ENCODE data around the gene RGS17. TPM values are rescaled to one million over a fixed set of nuclear protein-coding genes. Genes with fewer than 3 reads are reported as not detected.
A peak's percentile ranks its signal among the peaks of the same experiment; 100 is the strongest.

RGS17 gene
- total RNA-seq, 1 donor: 38.1 TPM

DNA sequence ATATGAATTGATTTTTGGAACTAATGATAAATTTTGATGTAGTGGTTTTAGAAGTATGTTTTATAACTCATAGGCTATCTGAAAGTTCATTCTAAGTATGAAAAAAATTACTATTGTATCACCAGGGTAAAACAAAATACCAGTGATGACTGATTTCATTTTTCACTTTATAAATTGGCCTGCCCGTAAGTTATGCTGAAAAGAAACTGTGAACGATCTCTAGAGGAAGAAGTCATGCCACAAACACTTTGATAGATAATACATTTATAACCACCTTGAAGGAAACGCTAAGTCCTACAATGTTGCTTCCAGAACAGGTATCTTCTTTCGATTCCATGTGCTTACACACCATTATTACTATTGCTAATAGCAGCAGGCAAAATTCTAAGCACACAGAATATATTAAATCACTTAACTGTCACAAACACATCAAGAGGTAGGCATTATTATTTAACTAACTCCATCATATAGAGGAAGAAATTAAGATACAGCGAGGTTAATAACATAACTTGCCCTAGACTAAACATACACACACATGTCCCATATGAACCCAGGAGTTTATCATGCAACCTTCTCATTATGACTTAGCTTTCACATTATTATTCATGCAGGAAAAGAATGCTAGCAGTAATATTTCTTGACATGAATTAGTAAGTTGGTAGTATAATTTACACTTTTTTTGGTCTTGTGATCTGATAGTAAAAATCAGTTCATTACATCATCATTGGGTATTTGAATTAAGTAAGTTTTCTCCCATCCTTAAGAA, 44.7 kb downstream of the RGS17 start:
- no peak overlapping the region for H3K4me3 ChIP-seq (ENCODE audit: low read depth, low read length)
- DNase-seq (ENCODE audit: low read depth): peak; percentile 68
- TF ChIP-seq, protein P1, sequence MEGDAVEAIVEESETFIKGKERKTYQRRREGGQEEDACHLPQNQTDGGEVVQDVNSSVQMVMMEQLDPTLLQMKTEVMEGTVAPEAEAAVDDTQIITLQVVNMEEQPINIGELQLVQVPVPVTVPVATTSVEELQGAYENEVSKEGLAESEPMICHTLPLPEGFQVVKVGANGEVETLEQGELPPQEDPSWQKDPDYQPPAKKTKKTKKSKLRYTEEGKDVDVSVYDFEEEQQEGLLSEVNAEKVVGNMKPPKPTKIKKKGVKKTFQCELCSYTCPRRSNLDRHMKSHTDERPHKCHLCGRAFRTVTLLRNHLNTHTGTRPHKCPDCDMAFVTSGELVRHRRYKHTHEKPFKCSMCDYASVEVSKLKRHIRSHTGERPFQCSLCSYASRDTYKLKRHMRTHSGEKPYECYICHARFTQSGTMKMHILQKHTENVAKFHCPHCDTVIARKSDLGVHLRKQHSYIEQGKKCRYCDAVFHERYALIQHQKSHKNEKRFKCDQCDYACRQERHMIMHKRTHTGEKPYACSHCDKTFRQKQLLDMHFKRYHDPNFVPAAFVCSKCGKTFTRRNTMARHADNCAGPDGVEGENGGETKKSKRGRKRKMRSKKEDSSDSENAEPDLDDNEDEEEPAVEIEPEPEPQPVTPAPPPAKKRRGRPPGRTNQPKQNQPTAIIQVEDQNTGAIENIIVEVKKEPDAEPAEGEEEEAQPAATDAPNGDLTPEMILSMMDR (IDR thresholded peaks at IDR 0.05; ENCODE audit: insufficient read depth, low read length): no peak

- no peak for DNase-seq (ENCODE audit: low read depth)
These were observed 45.8 kb downstream of the RGS17 start for GRCh38 chr6:153085239-153085638.

GRCh38 chr6:153084393-153084792, 46.7 kb downstream of the RGS17 start:
- DNase-seq (ENCODE audit: low read depth): peak; percentile 76
- TF ChIP-seq, protein P1 (IDR thresholded peaks at IDR 0.05; ENCODE audit: insufficient read depth, low read length): no peak
- no peak overlapping the region for H3K4me3 ChIP-seq (ENCODE audit: low read depth, low read length)

More at GRCh38 chr6:153085239-153085638, 45.8 kb downstream of the RGS17 start:
- TF ChIP-seq, protein P1 (IDR thresholded peaks at IDR 0.05; ENCODE audit: insufficient read depth, low read length): no peak
- H3K4me3 ChIP-seq (ENCODE audit: low read depth, low read length): no peak overlapping the region

- TF ChIP-seq, protein P1 (IDR thresholded peaks at IDR 0.05; ENCODE audit: insufficient read depth, low read length): no peak
- no peak for DNase-seq (ENCODE audit: low read depth)
- no peak overlapping the region for H3K4me3 ChIP-seq (ENCODE audit: low read depth, low read length)
These were observed 47.2 kb downstream of the RGS17 start for GRCh38 chr6:153083869-153084268.

GRCh38 chr6:153081914-153082313, 49.2 kb downstream of the RGS17 start:
- DNase-seq (ENCODE audit: low read depth): no peak
- TF ChIP-seq, protein P1 (IDR thresholded peaks at IDR 0.05; ENCODE audit: insufficient read depth, low read length): no peak
- H3K4me3 ChIP-seq (ENCODE audit: low read depth, low read length): no peak overlapping the region

DNA sequence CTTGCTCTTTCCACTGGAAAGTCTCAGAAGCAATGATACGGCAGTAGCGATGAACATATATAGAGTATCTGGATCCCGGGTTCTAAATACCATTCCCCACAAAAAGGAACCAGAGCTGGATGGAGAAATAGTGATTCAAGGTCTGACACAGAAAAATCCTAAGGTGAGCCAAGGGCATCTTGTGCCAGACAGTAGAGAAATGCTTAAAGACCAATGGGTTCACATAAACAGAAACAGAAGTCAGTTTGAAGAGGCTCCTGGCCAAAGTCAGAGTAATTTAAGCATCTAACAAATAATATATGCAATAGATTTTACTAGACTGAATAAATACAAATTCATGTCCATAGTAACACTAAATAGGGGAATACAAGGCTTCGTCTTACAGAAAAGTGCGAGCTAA, 54.7 kb downstream of the RGS17 start:
- H3K4me3 ChIP-seq (ENCODE audit: low read depth, low read length): no peak overlapping the region
- DNase-seq (ENCODE audit: low read depth): no peak
- TF ChIP-seq, protein P1 (IDR thresholded peaks at IDR 0.05; ENCODE audit: insufficient read depth, low read length): no peak
